UCSD-AML1 (cell line): ENCODE measurements around the gene OR51B5.
"Not testable (repeated sequence)": the region's sequence is repeated elsewhere in the genome, so short reads cannot be mapped to it uniquely, and the experiment has no call there.

Source experiments
- DNase-seq: peaks from one replicate; lab custom pipeline; 2025; ENCODE audit not compliant: unreplicated experiment; lab: John Stamatoyannopoulos, UW

Gene OR51B5

GRCh38 chr11:5336331-5336730, 7.0 kb downstream of the OR51B5 start:
- DNase-seq: no peak

GRCh38 chr11:5335170-5335569, 8.2 kb downstream of the OR51B5 start:
- no peak for DNase-seq

- no peak for DNase-seq
Observed at GRCh38 chr11:5324197-5324596, 19.1 kb downstream of the OR51B5 start, which contains the start of gene OR51B2. OR51B2 (minus strand) TSS chr11:5324297; CDS start chr11:5324297, 0 bp downstream.

GRCh38 chr11:5317292-5317691, 26.0 kb downstream of the OR51B5 start:
- DNase-seq: no peak

- DNase-seq: not testable (repeated sequence)
Observed at GRCh38 chr11:5313326-5314023, 29.8 kb downstream of the OR51B5 start.

- DNase-seq: no peak
Observed at GRCh38 chr11:5310423-5310822, 32.9 kb downstream of the OR51B5 start.

GRCh38 chr11:5307256-5308019, 35.9 kb downstream of the OR51B5 start:
- DNase-seq: no peak

- no peak for DNase-seq
Observed at GRCh38 chr11:5304046-5304445, 39.3 kb downstream of the OR51B5 start.

GRCh38 chr11:5303626-5304025, 39.7 kb downstream of the OR51B5 start:
- DNase-seq: no peak

- DNase-seq: no peak
Observed at GRCh38 chr11:5301846-5302245, 41.5 kb downstream of the OR51B5 start, which contains the start of gene OR51B4. OR51B4 (minus strand) TSS chr11:5301946; CDS start chr11:5301946, 0 bp downstream.

- DNase-seq: no peak
Observed at GRCh38 chr11:5300251-5300650, 43.1 kb downstream of the OR51B5 start.

GRCh38 chr11:5298451-5298850, 44.9 kb downstream of the OR51B5 start:
- DNase-seq: no peak

GRCh38 chr11:5297721-5298323, 45.5 kb downstream of the OR51B5 start:
- no peak for DNase-seq

- DNase-seq: not testable (repeated sequence)
Observed at GRCh38 chr11:5294342-5294995, 48.9 kb downstream of the OR51B5 start.

- no peak for DNase-seq
Observed at GRCh38 chr11:5293028-5293427, 50.3 kb downstream of the OR51B5 start.
